Left renal cortex interstitium (tissue), 4 donors: ENCODE measurements around the gene KCNQ1. TPM values are rescaled to one million over a fixed set of nuclear protein-coding genes. Genes with fewer than 3 reads are reported as not detected.

Experiments used
- DNase-seq, 4 donors: peaks; one replicate each; pipeline ENCODE4 v3.0.0-alpha.2; 2013; ENCODE audit warnings: low read depth in 4 of 4, low spot score in 2 of 4, missing footprints in 1 of 4
- polyA plus RNA-seq, 4 donors: library from polyadenylated mRNA; unstranded; fragments of 120-200 nt; gene quantifications; one replicate each; pipeline ENCODE4 v1.2.1, GENCODE V29; 2013; ENCODE audit not compliant: insufficient read length in 4 of 4

The KCNQ1 gene
- polyA plus RNA-seq, 4 donors = 10.4 to 14.8 (median 13.1) TPM

- no peak for DNase-seq
Observed at GRCh38 chr11:2880646-2881045, 435.8 kb downstream of the KCNQ1 start.

GRCh38 chr11:2881076-2881980 is 436.5 kb downstream of the KCNQ1 start:
- DNase-seq = no peak

- DNase-seq = no peak
Observed at GRCh38 chr11:2881981-2882375, 437.2 kb downstream of the KCNQ1 start.

GRCh38 chr11:2882396-2883110 is 437.7 kb downstream of the KCNQ1 start:
- no peak for DNase-seq

- no peak for DNase-seq
Observed at GRCh38 chr11:2883640-2883978, 438.8 kb downstream of the KCNQ1 start.

GRCh38 chr11:2883979-2884815 is 439.4 kb downstream of the KCNQ1 start:
- no peak for DNase-seq

- no peak for DNase-seq
Observed at GRCh38 chr11:2885017-2885677, 440.3 kb downstream of the KCNQ1 start.

- peak in 2 of 4 donors; percentile 79 to 82 for DNase-seq
Observed at GRCh38 chr11:2885678-2886081, 440.9 kb downstream of the KCNQ1 start, which contains the start of gene CDKN1C. CDKN1C (minus strand) TSS chr11:2885775; CDS start chr11:2885456, 319 bp downstream.

GRCh38 chr11:2886191-2886894 is 441.5 kb downstream of the KCNQ1 start:
- no peak for DNase-seq

GRCh38 chr11:2886936-2887335 is 442.1 kb downstream of the KCNQ1 start:
- DNase-seq = no peak

GRCh38 chr11:2887515-2888195 is 442.8 kb downstream of the KCNQ1 start:
- no peak for DNase-seq

- peak in 1 of 4 donors; percentile 85 for DNase-seq
Observed at GRCh38 chr11:2888266-2888968, 443.6 kb downstream of the KCNQ1 start.

GRCh38 chr11:2889362-2890273 is 444.8 kb downstream of the KCNQ1 start:
- DNase-seq = no peak

GRCh38 chr11:2890466-2891294 is 445.9 kb downstream of the KCNQ1 start:
- no peak for DNase-seq

- no peak for DNase-seq
Observed at GRCh38 chr11:2891326-2892214, 446.8 kb downstream of the KCNQ1 start.
